Mucosa of descending colon (tissue), 3 donors: ENCODE measurements around the gene NUAK2. TPM values are rescaled to one million over a fixed set of nuclear protein-coding genes. Genes with fewer than 3 reads are reported as not detected.
A peak's percentile ranks its signal among the peaks of the same experiment; 100 is the strongest.

ENCODE experiments used
- ATAC-seq: fragments of 200-7000 bp; cut with Tn5 transposase; one replicate; pipeline ENCODE4 v1.9.1; 2020; ENCODE audit warnings: mild to moderate bottlenecking, moderate library complexity
- DNase-seq, 3 donors: peaks; one replicate each; pipeline ENCODE4 v3.0.0-alpha.2; 2020
- H3K36me3 ChIP-seq: fragments of 200-600 bp; one replicate; pipeline ENCODE4 v1.8.0; 2021; ENCODE audit warnings: low read depth, mild to moderate bottlenecking
- H3K4me1 ChIP-seq: fragments of 200-600 bp; one replicate; pipeline ENCODE4 v1.8.0; 2021; ENCODE audit warnings: low read depth, mild to moderate bottlenecking
- H3K4me3 ChIP-seq: fragments of 200-600 bp; one replicate; pipeline ENCODE4 v1.8.0; 2021; ENCODE audit warnings: mild to moderate bottlenecking
- H3K9me3 ChIP-seq: fragments of 200-600 bp; one replicate; pipeline ENCODE4 v1.8.0; 2021; ENCODE audit warnings: mild to moderate bottlenecking
- CTCF ChIP-seq: fragments of 200-600 bp; IDR thresholded peaks from one replicate; pipeline ENCODE4 v1.8.0; 2022; ENCODE audit warnings: antibody characterized with exemption, mild to moderate bottlenecking
- intact Hi-C, 2 donors: fragments of 100-400 bp; cut with DNase I in 1 of 2; cut with micrococcal nuclease in 1 of 2; formaldehyde crosslinking; loops; one replicate each; pipeline versions ENCODE4 v1.11.0 to v1.11.1; 2022; cut with DNase I, micrococcal nuclease
- total RNA-seq, 3 donors: library from RNA; stranded (reverse); fragmentation: NEBNext Ultra II Directional in 2 of 3; extraction: Animal tissue kit (Norgen Biotek cat#: 25700) in 2 of 3; gene quantifications; one replicate each; pipeline versions ENCODE4 v1.2.1 to v1.2.4, GENCODE V29; 2021 to 2023
- donor health status: DM: no; HTN: no; CAD: no; lungs with moderate emphysema.
- donor health status: DM: no; HTN: no; CAD: no.
- donor health status: DM: no; HTN: yes; CAD: no.

The NUAK2 gene
- total RNA-seq, 3 donors from 2014 or later: 16.5 to 50.8 (median 29.5) TPM

GRCh38 chr1:205339197-205339702 is 17.7 kb upstream of the NUAK2 start:
- no peaks in the 10 kb centered on the region for H3K36me3 ChIP-seq
- intact Hi-C loops: no loop called here
- H3K4me3 ChIP-seq: no peak overlapping the region
- no peaks in the 10 kb centered on the region for H3K9me3 ChIP-seq
- peaks cover 8% of the 10 kb centered on the region for H3K4me1 ChIP-seq
- no peak for TF ChIP-seq CTCF
- no peak for ATAC-seq
- peak in 1 of 3 donors; percentile 16 for DNase-seq

DNA sequence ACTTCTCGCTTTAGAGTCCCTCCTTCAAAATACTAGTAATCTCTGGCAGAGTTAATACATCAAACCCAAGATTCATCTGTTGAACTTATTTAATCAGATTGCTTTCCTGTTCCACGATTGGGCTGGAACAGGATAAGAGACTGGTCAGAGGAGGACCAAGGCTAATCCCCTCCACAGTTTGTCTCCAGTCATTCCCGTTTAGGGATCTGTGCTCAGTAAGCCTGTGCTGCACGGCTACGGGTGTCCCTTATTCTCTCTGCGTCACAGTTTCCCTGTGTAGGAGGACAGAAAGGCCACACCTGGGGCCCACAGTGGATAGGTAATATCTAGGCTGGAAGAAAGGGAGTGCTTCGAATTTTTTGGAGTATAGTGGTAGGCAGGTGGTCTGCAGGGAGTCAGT is 16.5 kb upstream of the NUAK2 start:
- TF ChIP-seq CTCF: no peak
- intact Hi-C loops: no loop called here

GRCh38 chr1:205337481-205337880 is 15.9 kb upstream of the NUAK2 start:
- ATAC-seq (no peak), DNase-seq (no peak)
- intact Hi-C loops: no loop called here
- Histone ChIP-seq H3K9me3 (no peaks in the 10 kb centered on the region), H3K4me3 (no peak overlapping the region), H3K4me1 (no peaks in the 10 kb centered on the region), H3K36me3 (no peaks in the 10 kb centered on the region)
- TF ChIP-seq CTCF: no peak

More for the DNA sequence above, 16.5 kb upstream of the NUAK2 start:
- no peaks in the 10 kb centered on the region for H3K4me1 ChIP-seq
- no peak for DNase-seq
- H3K4me3 ChIP-seq: no peak overlapping the region
- H3K9me3 ChIP-seq: no peaks in the 10 kb centered on the region
- no peak for ATAC-seq
- no peaks in the 10 kb centered on the region for H3K36me3 ChIP-seq

- H3K4me1 ChIP-seq: no peaks in the 10 kb centered on the region
- DNase-seq: peak; percentile 86 to 93 (median 89)
- peak; percentile 98 for ATAC-seq
- intact Hi-C loops: no loop called here
- TF ChIP-seq CTCF: peak; percentile 87
- no peak overlapping the region for H3K4me3 ChIP-seq
- H3K36me3 ChIP-seq: no peaks in the 10 kb centered on the region
- no peaks in the 10 kb centered on the region for H3K9me3 ChIP-seq
Observed at GRCh38 chr1:205335692-205336091, 14.1 kb upstream of the NUAK2 start.

DNA sequence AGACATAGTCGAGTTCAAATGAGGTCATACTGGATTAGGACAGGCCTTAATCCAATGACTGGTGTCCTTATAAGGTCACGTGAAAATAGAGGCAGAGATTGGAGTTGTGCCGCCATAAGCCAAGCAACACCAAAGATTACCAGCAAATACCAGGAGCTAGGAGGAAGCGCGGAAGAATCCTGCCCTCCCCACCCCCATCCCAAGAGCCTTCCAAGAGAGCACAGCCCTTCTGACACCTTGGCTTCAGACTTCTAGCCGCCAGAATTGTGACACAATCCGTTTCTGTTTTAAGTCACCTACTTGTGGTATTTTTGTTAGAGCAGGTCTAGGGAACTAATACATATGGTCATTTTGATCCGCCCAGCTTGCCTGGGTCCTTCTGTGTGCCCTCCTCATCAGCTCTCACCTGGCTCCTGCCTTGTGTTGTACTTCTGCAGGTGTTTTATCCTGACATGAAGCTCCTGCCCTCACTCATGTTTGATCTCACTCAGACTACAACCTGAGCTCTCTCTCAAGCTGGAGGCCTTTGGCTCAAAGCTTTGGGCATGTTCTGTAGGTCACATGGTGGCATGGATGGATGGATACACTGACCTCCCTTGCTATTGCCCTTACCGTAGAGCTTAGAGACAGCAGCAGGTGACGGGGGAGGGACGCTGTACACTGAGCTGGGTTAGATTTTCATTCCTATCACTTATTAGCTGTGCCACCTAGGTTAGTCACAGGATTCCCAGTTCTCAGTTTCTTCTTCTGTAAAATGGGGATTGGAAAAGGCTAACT is 10.7 kb upstream of the NUAK2 start:
- ATAC-seq (no peak), DNase-seq (no peak)
- no peaks in the 10 kb centered on the region for H3K4me1 ChIP-seq
- H3K9me3 ChIP-seq: no peaks in the 10 kb centered on the region
- intact Hi-C loops: no loop called here
- no peak overlapping the region for H3K4me3 ChIP-seq
- H3K36me3 ChIP-seq: no peaks in the 10 kb centered on the region
- TF ChIP-seq CTCF: no peak
